Karpas-422 (cell line): Measurements from ENCODE around the gene CTIF. TPM values are rescaled to one million over a fixed set of nuclear protein-coding genes. Genes with fewer than 3 reads are reported as not detected.

ENCODE experiments used
- DNase-seq: peaks from one replicate; pipeline ENCODE4 v3.0.0-alpha.2; 2015
- H2AFZ ChIP-seq: fragments of 200-600 bp; sonication (generic); 2 replicates; pipeline ENCODE4 v1.6.1; 2014; ENCODE audit warnings: antibody characterized with exemption, low read length, mixed read lengths
- H3K27ac ChIP-seq: fragments of 200-600 bp; sonication (generic); 2 replicates; pipeline ENCODE4 v1.5.1; 2014; ENCODE audit warnings: mild to moderate bottlenecking, low read length, moderate library complexity
- H3K27me3 ChIP-seq: fragments of 200-600 bp; sonication (generic); 2 replicates; pipeline ENCODE4 v1.6.1; 2014; ENCODE audit warnings: low read length, mixed read lengths
- H3K36me3 ChIP-seq: fragments of 200-600 bp; sonication (generic); 2 replicates; pipeline ENCODE4 v1.6.1; 2014; ENCODE audit warnings: low read length, mixed read lengths; ENCODE audit not compliant: insufficient read depth
- H3K4me1 ChIP-seq: fragments of 200-600 bp; sonication (generic); 2 replicates; pipeline ENCODE4 v1.6.1; 2014; ENCODE audit warnings: mild to moderate bottlenecking, low read length, mixed read lengths
- H3K4me2 ChIP-seq: fragments of 200-600 bp; sonication (generic); 2 replicates; pipeline ENCODE4 v1.6.1; 2014; ENCODE audit warnings: low read length, low read depth, mild to moderate bottlenecking; ENCODE audit not compliant: poor library complexity, severe bottlenecking
- H3K4me3 ChIP-seq: fragments of 200-600 bp; sonication (generic); 2 replicates; pipeline ENCODE4 v1.5.1; 2014; ENCODE audit warnings: mild to moderate bottlenecking, antibody characterized with exemption, low read length, mixed read lengths
- H3K79me2 ChIP-seq: fragments of 200-600 bp; sonication (generic); 2 replicates; pipeline ENCODE4 v1.6.1; 2014; ENCODE audit warnings: mild to moderate bottlenecking, low read length, mixed read lengths
- H3K9ac ChIP-seq: fragments of 200-600 bp; sonication (generic); 2 replicates; pipeline ENCODE4 v1.6.0; 2014; ENCODE audit warnings: low read length
- H3K9me2 ChIP-seq: fragments of 200-600 bp; sonication (generic), shearing (Covaris generic); replicated peaks from 2 replicates; pipeline ENCODE4 v1.6.0; 2014; ENCODE audit warnings: mild to moderate bottlenecking, low read length, moderate library complexity; ENCODE audit not compliant: insufficient read depth
- H3K9me3 ChIP-seq: fragments of 300-700, 200-600 bp; sonication (generic); 2 replicates; pipeline ENCODE4 v1.6.1; 2014; ENCODE audit warnings: low read length, mixed read lengths
- H4K20me1 ChIP-seq: fragments of 200-600 bp; sonication (generic); 2 replicates; pipeline ENCODE4 v1.6.1; 2014; ENCODE audit warnings: mild to moderate bottlenecking, antibody characterized with exemption, low read length, low read depth; ENCODE audit not compliant: insufficient read depth
- total RNA-seq: library from RNA; depleted of rRNA; stranded (reverse); fragments of >200 nt; shearing (Covaris generic); gene quantifications from 2 replicates; pipeline ENCODE4 v1.2.3, GENCODE V29; 2014; ENCODE audit warnings: low replicate concordance

Gene CTIF
- total RNA-seq, 1 experiment from 2014 or later: 0.60 TPM

DNA sequence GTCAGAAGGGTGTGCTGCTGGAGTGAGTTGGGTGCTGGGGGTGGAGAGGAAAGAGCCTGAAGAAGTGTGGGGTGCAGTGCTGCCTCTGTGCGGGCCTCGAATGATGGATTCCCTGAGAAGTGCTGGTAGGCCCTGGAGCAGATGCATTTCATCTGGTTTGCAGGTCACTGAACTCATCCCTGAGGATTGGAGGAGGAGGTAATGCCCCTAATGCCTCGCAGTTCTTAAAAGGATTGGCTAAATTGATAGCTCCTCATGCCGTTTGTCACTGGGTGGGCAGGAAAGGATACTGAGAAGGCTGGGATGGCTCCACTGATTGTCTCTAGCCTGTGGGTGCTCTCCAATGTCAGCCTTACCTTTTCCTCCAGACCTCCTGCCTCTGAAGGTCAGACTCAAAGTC lies 74.1 kb downstream of the CTIF start:
- H3K9ac ChIP-seq: no peak overlapping the region
- no peaks in the 10 kb centered on the region for H3K4me1 ChIP-seq
- H3K27me3 ChIP-seq: no peaks in the 10 kb centered on the region
- H3K4me2 ChIP-seq: no peak overlapping the region
- H3K27ac ChIP-seq: no peak overlapping the region
- H3K36me3 ChIP-seq: no peaks in the 10 kb centered on the region
- no peak for DNase-seq
- H3K79me2 ChIP-seq: no peaks in the 10 kb centered on the region
- H3K4me3 ChIP-seq: no peak overlapping the region
- H3K9me2 ChIP-seq: no peaks in the 10 kb centered on the region
- H2AFZ ChIP-seq: no peak overlapping the region
- no peaks in the 10 kb centered on the region for H3K9me3 ChIP-seq
- peaks cover 6% of the 10 kb centered on the region; the same call in 1 of the 2 replicates for H4K20me1 ChIP-seq

DNA sequence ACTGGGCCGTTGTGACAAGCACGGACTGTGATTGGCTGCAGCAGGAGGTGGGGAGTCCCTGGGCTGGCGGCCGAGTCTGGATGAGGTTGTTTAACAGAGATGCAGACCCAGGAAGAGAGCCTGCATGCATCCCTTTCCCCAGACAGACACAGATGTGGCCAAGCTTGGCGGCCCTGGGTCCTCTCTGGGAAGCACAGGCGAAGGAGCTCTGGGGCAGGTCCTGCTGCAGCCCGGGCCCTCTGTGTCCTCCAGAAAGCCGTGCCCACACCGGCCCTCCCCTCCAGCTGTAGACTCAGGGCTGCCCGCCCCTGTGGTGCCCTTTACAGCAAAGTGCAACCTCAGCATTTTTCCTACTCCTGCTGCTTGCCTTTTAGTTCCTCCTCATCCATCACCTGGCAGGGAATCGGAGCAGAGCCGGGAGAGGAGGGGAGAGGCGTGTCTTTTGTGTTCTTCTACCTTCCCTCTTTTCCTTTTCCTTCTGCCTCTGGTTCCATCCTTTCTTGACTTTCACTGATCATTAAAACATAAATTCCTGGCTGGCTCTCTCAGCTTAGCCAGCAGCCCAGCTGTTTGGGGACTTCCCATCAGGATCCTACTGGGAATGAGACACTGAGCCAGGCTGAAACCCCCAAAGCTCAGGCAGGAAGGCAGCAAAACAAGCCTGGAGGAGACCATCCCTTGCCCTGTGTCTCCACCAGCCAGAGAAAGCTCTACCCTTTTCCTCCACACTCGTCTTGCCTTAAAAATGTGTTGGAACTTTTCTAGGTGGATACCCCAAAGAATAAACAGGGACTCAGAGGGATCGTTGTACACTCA lies 75.0 kb downstream of the CTIF start:
- Histone ChIP-seq H3K9me2 (no peaks in the 10 kb centered on the region), H2AFZ (no peak overlapping the region), H3K36me3 (no peaks in the 10 kb centered on the region), H4K20me1 (peaks cover 6% of the 10 kb centered on the region; the same call in 1 of the 2 replicates), H3K27ac (no peak overlapping the region), H3K79me2 (no peaks in the 10 kb centered on the region), H3K4me2 (no peak overlapping the region), H3K9me3 (no peaks in the 10 kb centered on the region), H3K27me3 (no peaks in the 10 kb centered on the region), H3K9ac (no peak overlapping the region), H3K4me1 (no peaks in the 10 kb centered on the region), H3K4me3 (no peak overlapping the region)
- DNase-seq: no peak

- Histone ChIP-seq H3K9me3 (no peaks in the 10 kb centered on the region), H3K9me2 (no peaks in the 10 kb centered on the region), H3K79me2 (no peaks in the 10 kb centered on the region), H3K27ac (no peak overlapping the region), H3K9ac (no peak overlapping the region), H2AFZ (no peak overlapping the region), H4K20me1 (peaks cover 6% of the 10 kb centered on the region; the same call in 1 of the 2 replicates), H3K27me3 (no peaks in the 10 kb centered on the region), H3K36me3 (no peaks in the 10 kb centered on the region), H3K4me2 (no peak overlapping the region), H3K4me3 (no peak overlapping the region), H3K4me1 (no peaks in the 10 kb centered on the region)
- DNase-seq: no peak
Observed at GRCh38 chr18:48615566-48616401, 77.0 kb downstream of the CTIF start.

DNA sequence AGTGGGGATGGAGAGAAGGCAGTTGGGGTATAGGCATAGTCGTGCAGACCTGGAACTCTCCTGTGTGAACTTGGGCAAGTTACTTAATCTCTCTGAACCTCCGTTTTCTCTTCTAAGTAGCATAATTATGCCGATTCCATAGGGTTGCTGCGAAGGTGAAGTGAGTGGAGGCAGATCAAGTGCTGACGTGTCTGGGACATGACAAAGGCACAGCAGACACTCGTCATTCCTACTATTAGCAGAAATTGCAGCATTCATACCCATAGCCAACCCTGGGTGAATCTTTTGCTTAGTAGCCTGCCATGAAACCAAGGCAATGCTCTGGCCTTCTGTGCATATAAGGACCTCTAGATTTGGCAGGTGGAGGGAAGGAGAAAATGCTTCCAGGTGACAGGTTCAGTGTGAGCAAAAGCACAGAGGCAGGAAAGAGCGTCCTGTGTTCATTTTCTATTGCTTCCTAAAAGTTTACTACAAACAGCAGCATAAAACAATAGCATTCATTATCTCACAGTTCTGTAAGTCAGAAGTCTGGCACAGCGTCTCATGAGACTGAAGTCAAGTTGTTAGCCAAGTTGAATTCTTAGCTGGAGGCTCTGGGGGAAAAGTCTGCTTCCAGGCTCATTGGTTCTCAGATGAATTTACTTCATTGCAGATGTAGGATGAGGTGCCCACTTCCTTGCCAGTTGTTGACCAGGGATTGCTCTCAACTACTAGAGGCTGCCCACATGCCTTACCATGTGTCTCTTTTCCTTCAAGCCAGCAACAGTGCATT lies 77.8 kb downstream of the CTIF start:
- peaks cover 3% of the 10 kb centered on the region for H3K4me1 ChIP-seq
- no peaks in the 10 kb centered on the region for H3K79me2 ChIP-seq
- no peak overlapping the region for H2AFZ ChIP-seq
- H3K9me2 ChIP-seq: no peaks in the 10 kb centered on the region
- no peak overlapping the region for H3K4me3 ChIP-seq
- H3K4me2 ChIP-seq: no peak overlapping the region
- H3K9ac ChIP-seq: no peak overlapping the region
- no peaks in the 10 kb centered on the region for H3K27me3 ChIP-seq
- H3K27ac ChIP-seq: no peak overlapping the region
- H4K20me1 ChIP-seq: peaks cover 6% of the 10 kb centered on the region; the same call in 1 of the 2 replicates
- H3K9me3 ChIP-seq: no peaks in the 10 kb centered on the region
- H3K36me3 ChIP-seq: no peaks in the 10 kb centered on the region
- no peak for DNase-seq

- Histone ChIP-seq H3K9me3 (no peaks in the 10 kb centered on the region), H4K20me1 (0 out of 2 replicates have a peak, but pooled peaks cover 6% of the 10 kb centered on the region), H3K4me1 (peaks cover 16% of the 10 kb centered on the region), H2AFZ (no peak overlapping the region), H3K27ac (no peak overlapping the region), H3K79me2 (no peaks in the 10 kb centered on the region), H3K36me3 (no peaks in the 10 kb centered on the region), H3K4me2 (no peak overlapping the region), H3K4me3 (no peak overlapping the region), H3K9ac (no peak overlapping the region), H3K9me2 (no peaks in the 10 kb centered on the region), H3K27me3 (no peaks in the 10 kb centered on the region)
- DNase-seq: no peak
Observed at GRCh38 chr18:48617844-48618497, 79.1 kb downstream of the CTIF start.

DNA sequence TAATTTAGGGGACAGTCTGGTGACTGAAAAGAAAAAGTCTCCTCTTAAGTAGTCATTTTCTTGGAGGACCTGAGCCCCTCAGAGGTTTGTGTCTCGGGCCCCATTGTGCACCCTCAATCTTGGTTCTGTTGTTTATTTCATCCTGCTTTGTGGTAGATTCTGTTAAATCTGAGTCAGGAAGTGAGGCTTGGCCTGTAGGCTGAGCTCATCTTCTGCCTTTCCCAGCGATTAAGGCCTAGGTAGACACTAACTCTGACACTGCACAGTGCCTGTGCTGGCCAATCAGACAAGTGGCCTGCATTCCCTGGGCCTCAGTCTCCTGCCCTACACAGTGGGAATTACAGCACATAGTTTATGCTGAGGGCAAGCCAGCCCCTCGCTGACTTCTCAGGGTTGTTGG lies 80.2 kb downstream of the CTIF start:
- no peak overlapping the region for H3K4me3 ChIP-seq
- no peaks in the 10 kb centered on the region for H3K27me3 ChIP-seq
- no peak overlapping the region for H3K9ac ChIP-seq
- no peak overlapping the region for H3K27ac ChIP-seq
- no peak overlapping the region for H3K4me2 ChIP-seq
- H4K20me1 ChIP-seq: 0 out of 2 replicates have a peak, but pooled peaks cover 3% of the 10 kb centered on the region
- no peak overlapping the region for H2AFZ ChIP-seq
- H3K9me3 ChIP-seq: no peaks in the 10 kb centered on the region
- no peaks in the 10 kb centered on the region for H3K9me2 ChIP-seq
- H3K36me3 ChIP-seq: no peaks in the 10 kb centered on the region
- H3K79me2 ChIP-seq: no peaks in the 10 kb centered on the region
- no peak for DNase-seq
- peaks cover 24% of the 10 kb centered on the region for H3K4me1 ChIP-seq

- no peak overlapping the region for H3K27ac ChIP-seq
Observed at GRCh38 chr18:48619501-48619900, 80.7 kb downstream of the CTIF start.

More at GRCh38 chr18:48619501-48619900, 80.7 kb downstream of the CTIF start:
- no peak overlapping the region for H2AFZ ChIP-seq
- H3K4me2 ChIP-seq: no peak overlapping the region
- H3K79me2 ChIP-seq: no peaks in the 10 kb centered on the region
- no peaks in the 10 kb centered on the region for H3K9me3 ChIP-seq
- DNase-seq: no peak
- H4K20me1 ChIP-seq: no peaks in the 10 kb centered on the region
- H3K4me3 ChIP-seq: no peak overlapping the region
- peaks cover 24% of the 10 kb centered on the region for H3K4me1 ChIP-seq
- H3K9ac ChIP-seq: no peak overlapping the region
- no peaks in the 10 kb centered on the region for H3K9me2 ChIP-seq
- H3K36me3 ChIP-seq: no peaks in the 10 kb centered on the region
- H3K27me3 ChIP-seq: no peaks in the 10 kb centered on the region
